ENCODE measurements around the gene PTPRA. TPM values are rescaled to one million over a fixed set of nuclear protein-coding genes. Genes with fewer than 3 reads are reported as not detected.
A peak's percentile ranks its signal among the peaks of the same experiment; 100 is the strongest.

Gene PTPRA
- polyA plus RNA-seq, 1 experiment, result 46.2 TPM

DNA sequence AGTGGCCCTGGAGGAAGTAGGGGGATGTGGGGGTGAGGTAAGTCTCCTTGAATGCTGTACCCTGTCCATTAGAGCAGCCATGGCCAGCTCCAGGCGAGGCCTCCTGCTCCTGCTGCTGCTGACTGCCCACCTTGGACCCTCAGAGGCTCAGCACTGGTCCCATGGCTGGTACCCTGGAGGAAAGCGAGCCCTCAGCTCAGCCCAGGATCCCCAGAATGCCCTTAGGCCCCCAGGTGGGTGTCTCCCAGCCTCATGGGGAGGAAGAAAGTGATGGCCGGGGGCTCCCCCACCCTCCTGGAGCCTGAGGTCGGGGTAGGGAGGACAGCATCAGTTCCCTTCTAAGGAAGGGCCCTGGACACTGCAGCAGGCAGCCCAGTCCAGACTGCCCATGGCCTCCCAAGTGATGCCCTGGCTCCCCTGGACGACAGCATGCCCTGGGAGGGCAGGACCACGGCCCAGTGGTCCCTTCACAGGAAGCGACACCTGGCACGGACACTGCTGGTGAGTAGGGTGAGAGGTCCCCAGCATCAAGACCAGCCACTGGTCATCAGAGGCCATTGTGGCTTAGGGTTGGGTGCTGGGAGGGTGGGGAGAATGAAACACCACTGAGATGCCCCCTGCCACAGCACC is 171.2 kb downstream of the PTPRA start:
- peaks cover 8% of the 10 kb centered on the region for H3K36me3 ChIP-seq (ENCODE audit: control insufficient read depth, insufficient read depth, low read length)
- TF ChIP-seq, protein P1, sequence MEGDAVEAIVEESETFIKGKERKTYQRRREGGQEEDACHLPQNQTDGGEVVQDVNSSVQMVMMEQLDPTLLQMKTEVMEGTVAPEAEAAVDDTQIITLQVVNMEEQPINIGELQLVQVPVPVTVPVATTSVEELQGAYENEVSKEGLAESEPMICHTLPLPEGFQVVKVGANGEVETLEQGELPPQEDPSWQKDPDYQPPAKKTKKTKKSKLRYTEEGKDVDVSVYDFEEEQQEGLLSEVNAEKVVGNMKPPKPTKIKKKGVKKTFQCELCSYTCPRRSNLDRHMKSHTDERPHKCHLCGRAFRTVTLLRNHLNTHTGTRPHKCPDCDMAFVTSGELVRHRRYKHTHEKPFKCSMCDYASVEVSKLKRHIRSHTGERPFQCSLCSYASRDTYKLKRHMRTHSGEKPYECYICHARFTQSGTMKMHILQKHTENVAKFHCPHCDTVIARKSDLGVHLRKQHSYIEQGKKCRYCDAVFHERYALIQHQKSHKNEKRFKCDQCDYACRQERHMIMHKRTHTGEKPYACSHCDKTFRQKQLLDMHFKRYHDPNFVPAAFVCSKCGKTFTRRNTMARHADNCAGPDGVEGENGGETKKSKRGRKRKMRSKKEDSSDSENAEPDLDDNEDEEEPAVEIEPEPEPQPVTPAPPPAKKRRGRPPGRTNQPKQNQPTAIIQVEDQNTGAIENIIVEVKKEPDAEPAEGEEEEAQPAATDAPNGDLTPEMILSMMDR (IDR thresholded peaks at IDR 0.05; ENCODE audit: insufficient read depth, low read depth, low read length), result no peak
- no peak overlapping the region for H3K4me3 ChIP-seq (ENCODE audit: low read depth, low read length)
- no peaks in the 10 kb centered on the region for H3K27me3 ChIP-seq (ENCODE audit: control insufficient read depth, insufficient read depth, low read length)
- ChIA-PET CTCF (interaction anchor here (1.1 kb wide), 1 partner anchor 59 kb away, joined by 3 read pairs; no protein-coding TSS in a partner anchor), POLR2A (no interaction called here)
- DNase-seq (ENCODE audit: low read depth), result no peak

DNA sequence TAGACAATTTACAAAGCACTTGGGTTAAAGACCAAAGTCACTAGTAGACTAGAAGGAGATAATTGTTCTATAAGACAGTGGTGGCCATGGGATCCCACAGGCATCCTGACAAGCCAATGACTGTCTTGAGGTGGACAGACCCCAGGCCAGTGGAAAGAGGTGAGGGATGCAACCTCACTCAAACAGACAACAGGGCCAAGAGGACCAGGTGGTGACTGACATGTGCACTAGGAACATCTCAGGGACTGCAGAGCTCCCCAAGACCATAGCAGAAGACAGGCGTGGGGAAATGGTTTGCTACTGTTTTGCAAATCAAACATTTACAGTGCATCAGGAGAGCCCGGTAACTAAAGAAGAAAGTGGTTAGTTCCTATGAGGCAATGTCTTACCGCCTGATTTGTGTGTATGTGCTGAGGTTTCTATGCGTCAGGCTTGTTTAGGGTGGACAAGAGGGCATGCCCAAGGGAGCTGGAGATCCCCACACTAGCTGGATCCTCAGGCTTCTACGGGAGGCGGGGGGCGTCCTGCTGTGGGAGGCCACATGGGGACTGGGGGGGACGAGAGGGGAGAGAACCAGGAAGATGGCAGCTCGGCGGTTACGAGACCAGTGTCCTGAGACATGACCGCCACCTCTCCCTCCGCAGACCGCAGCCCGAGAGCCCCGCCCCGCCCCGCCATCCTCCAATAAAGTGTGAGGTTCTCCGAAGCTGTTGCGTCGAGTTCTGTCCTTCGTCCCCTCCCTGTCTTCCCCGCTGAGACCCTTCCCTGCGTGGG is 171.9 kb downstream of the PTPRA start:
- no peaks in the 10 kb centered on the region for H3K27me3 ChIP-seq (ENCODE audit: control insufficient read depth, insufficient read depth, low read length)
- POLR2A ChIA-PET, result no interaction called here
- peak overlapping the region; percentile 87 for H3K4me3 ChIP-seq (ENCODE audit: low read depth, low read length)
- DNase-seq (ENCODE audit: low read depth), result peak; percentile 20
- peaks cover 10% of the 10 kb centered on the region for H3K36me3 ChIP-seq (ENCODE audit: control insufficient read depth, insufficient read depth, low read length)
- CTCF ChIA-PET, result interaction anchor here (0.6 to 1.2 kb wide), 4 partner anchors 28 to 271 kb away, joined by 3 read pairs; no protein-coding TSS in a partner anchor
- TF ChIP-seq, protein P1 (IDR thresholded peaks at IDR 0.05; ENCODE audit: insufficient read depth, low read depth, low read length), result no peak

- TF ChIP-seq, protein P1 (IDR thresholded peaks at IDR 0.05; ENCODE audit: insufficient read depth, low read depth, low read length), result no peak
- ChIA-PET POLR2A (no interaction called here), CTCF (interaction anchor here (0.6 to 1.2 kb wide), 4 partner anchors 27 to 270 kb away, joined by 3 read pairs; no protein-coding TSS in a partner anchor)
- H3K27me3 ChIP-seq (ENCODE audit: control insufficient read depth, insufficient read depth, low read length), result no peaks in the 10 kb centered on the region
- H3K36me3 ChIP-seq (ENCODE audit: control insufficient read depth, insufficient read depth, low read length), result peaks cover 7% of the 10 kb centered on the region
- peak within 1 kb of the TSS; percentile 87 for H3K4me3 ChIP-seq (ENCODE audit: low read depth, low read length)
- peak; percentile 42 for DNase-seq (ENCODE audit: low read depth)
Observed at GRCh38 chr20:3045816-3046676, 172.8 kb downstream of the PTPRA start, which contains the start of gene MRPS26. MRPS26 (plus strand) TSS chr20:3046052; CDS start chr20:3046069, 17 bp downstream.

- CTCF ChIA-PET, result interaction anchor here (1.2 kb wide), 1 partner anchor 47 kb away, joined by 3 read pairs; no protein-coding TSS in a partner anchor
- TF ChIP-seq, protein P1 (IDR thresholded peaks at IDR 0.05; ENCODE audit: insufficient read depth, low read depth, low read length), result no peak
- no peak for DNase-seq (ENCODE audit: low read depth)
- H3K27me3 ChIP-seq (ENCODE audit: control insufficient read depth, insufficient read depth, low read length), result no peaks in the 10 kb centered on the region
- POLR2A ChIA-PET, result no interaction called here
- H3K36me3 ChIP-seq (ENCODE audit: control insufficient read depth, insufficient read depth, low read length), result peaks cover 7% of the 10 kb centered on the region
- peak overlapping the region; percentile 87 for H3K4me3 ChIP-seq (ENCODE audit: low read depth, low read length)
Observed at GRCh38 chr20:3046677-3047462, 173.6 kb downstream of the PTPRA start.
